ENCODE measurements around the gene MACROH2A1. TPM values are rescaled to one million over a fixed set of nuclear protein-coding genes. Genes with fewer than 3 reads are reported as not detected.

The MACROH2A1 gene
- polyA plus RNA-seq, 1 of the 3 experiments (the other 2 are of a cell fraction), result 165 TPM

DNA sequence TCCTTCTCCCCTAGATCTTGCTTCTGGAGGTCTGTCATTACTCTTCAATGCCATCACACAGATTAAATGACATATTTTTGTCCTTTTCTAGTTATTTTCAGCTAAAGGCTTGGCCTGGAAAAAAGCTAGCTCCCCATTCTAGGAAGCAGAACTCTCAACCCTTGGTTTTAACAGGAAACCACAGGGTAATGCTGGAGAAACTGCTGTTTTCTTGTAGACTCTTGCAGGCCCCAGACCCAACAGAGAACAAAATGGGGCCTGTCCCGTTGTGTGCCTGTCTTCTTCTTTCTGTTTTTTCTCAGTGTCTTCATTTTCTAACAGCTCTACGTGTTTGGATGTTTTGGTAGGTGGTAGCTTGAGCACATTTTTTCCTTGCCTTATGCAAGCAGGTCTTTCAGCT, 26.6 kb upstream of the MACROH2A1 start:
- H3K4me2 ChIP-seq, result no peak overlapping the region
- no peaks in the 10 kb centered on the region for H3K9me2 ChIP-seq
- no peaks in the 10 kb centered on the region for H3K27me3 ChIP-seq (ENCODE audit: insufficient read depth)
- H3K27ac ChIP-seq (ENCODE audit: low read depth in 2 of 2, low read length in 1 of 2), result no peak overlapping the region
- H2AFZ ChIP-seq (ENCODE audit: low read depth), result no peak overlapping the region
- 40% methylated on average over 2 of the region's 2 CpGs for WGBS (ENCODE audit: low lambda C conversion rate)
- DNase-seq, result no peak
- H3K79me2 ChIP-seq (ENCODE audit: insufficient read depth), result no peaks in the 10 kb centered on the region
- no peaks in the 10 kb centered on the region for H3F3A ChIP-seq (replicated peaks; ENCODE audit: insufficient read depth)
- CTCF ChIA-PET, result interaction anchor here (0.6 to 4.0 kb wide), 35 partner anchors 10 to 1766 kb away, joined by 3 to 56 read pairs (median 4); partner anchors contain the start of gene MACROH2A1
- no peaks in the 10 kb centered on the region for H4K20me1 ChIP-seq (ENCODE audit: insufficient read depth)
- no peak for TF ChIP-seq MEF2A (IDR thresholded peaks at IDR 0.05; ENCODE audit: borderline replicate concordance, low read depth)
- TF ChIP-seq POLR2AphosphoS5 (IDR thresholded peaks at IDR 0.05; ENCODE audit: low read depth, low read length), result no peak
- TF ChIP-seq, protein P1, sequence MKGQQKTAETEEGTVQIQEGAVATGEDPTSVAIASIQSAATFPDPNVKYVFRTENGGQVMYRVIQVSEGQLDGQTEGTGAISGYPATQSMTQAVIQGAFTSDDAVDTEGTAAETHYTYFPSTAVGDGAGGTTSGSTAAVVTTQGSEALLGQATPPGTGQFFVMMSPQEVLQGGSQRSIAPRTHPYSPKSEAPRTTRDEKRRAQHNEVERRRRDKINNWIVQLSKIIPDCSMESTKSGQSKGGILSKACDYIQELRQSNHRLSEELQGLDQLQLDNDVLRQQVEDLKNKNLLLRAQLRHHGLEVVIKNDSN (IDR thresholded peaks at IDR 0.05; ENCODE audit: borderline replicate concordance, low read depth), result no peak
- TF ChIP-seq EZH2phosphoT487 (IDR thresholded peaks at IDR 0.05; ENCODE audit: borderline replicate concordance, low read depth), result no peak
- TF ChIP-seq, protein P2, sequence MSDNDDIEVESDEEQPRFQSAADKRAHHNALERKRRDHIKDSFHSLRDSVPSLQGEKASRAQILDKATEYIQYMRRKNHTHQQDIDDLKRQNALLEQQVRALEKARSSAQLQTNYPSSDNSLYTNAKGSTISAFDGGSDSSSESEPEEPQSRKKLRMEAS (IDR thresholded peaks at IDR 0.05; ENCODE audit: low read depth), result no peak
- TF ChIP-seq ELF1 (IDR thresholded peaks at IDR 0.05), result no peak
- TF ChIP-seq, protein P3, sequence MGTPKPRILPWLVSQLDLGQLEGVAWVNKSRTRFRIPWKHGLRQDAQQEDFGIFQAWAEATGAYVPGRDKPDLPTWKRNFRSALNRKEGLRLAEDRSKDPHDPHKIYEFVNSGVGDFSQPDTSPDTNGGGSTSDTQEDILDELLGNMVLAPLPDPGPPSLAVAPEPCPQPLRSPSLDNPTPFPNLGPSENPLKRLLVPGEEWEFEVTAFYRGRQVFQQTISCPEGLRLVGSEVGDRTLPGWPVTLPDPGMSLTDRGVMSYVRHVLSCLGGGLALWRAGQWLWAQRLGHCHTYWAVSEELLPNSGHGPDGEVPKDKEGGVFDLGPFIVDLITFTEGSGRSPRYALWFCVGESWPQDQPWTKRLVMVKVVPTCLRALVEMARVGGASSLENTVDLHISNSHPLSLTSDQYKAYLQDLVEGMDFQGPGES (IDR thresholded peaks at IDR 0.05; ENCODE audit: low read depth, low read length), result no peak
- no peak for TF ChIP-seq RFX5 (IDR thresholded peaks at IDR 0.05; ENCODE audit: low read length)
- no peak for TF ChIP-seq GABPA (IDR thresholded peaks at IDR 0.05; ENCODE audit: low read depth)
- TF ChIP-seq GATA2 (CRISPR knock-in tag; IDR thresholded peaks at IDR 0.05), result no peak
- no peak for TF ChIP-seq TCF12 (IDR thresholded peaks at IDR 0.05)
- TF ChIP-seq, protein P4, sequence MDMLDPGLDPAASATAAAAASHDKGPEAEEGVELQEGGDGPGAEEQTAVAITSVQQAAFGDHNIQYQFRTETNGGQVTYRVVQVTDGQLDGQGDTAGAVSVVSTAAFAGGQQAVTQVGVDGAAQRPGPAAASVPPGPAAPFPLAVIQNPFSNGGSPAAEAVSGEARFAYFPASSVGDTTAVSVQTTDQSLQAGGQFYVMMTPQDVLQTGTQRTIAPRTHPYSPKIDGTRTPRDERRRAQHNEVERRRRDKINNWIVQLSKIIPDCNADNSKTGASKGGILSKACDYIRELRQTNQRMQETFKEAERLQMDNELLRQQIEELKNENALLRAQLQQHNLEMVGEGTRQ (IDR thresholded peaks at IDR 0.05; ENCODE audit: borderline replicate concordance, low read depth, low read length), result no peak
- no peak for TF ChIP-seq RXRA (IDR thresholded peaks at IDR 0.05; ENCODE audit: borderline replicate concordance, low read depth)
- TF ChIP-seq FOXM1 (IDR thresholded peaks at IDR 0.05; ENCODE audit: low read depth), result no peak
- no peak for TF ChIP-seq JUND (IDR thresholded peaks at IDR 0.05)
- no peak for TF ChIP-seq NFIC (IDR thresholded peaks at IDR 0.05; ENCODE audit: borderline replicate concordance)
- TF ChIP-seq RAD21 (IDR thresholded peaks at IDR 0.05; ENCODE audit: low read length), result no peak
- H3K9ac ChIP-seq, result no peak overlapping the region
- no peaks in the 10 kb centered on the region for H3K9me3 ChIP-seq
- H3K4me3 ChIP-seq (ENCODE audit: low read depth in 2 of 2, low read length in 1 of 2), result no peak overlapping the region
- H3K4me1 ChIP-seq (ENCODE audit: control insufficient read depth in 1 of 2, insufficient read depth in 2 of 2, low read depth in 1 of 2, low read length in 1 of 2), result no peaks in the 10 kb centered on the region
- POLR2A ChIA-PET, result no interaction called here
- no peaks in the 10 kb centered on the region for H3K36me3 ChIP-seq (replicated peaks in 1 of 2; ENCODE audit: control insufficient read depth in 1 of 2, insufficient read depth in 2 of 2, low read length in 1 of 2)

DNA sequence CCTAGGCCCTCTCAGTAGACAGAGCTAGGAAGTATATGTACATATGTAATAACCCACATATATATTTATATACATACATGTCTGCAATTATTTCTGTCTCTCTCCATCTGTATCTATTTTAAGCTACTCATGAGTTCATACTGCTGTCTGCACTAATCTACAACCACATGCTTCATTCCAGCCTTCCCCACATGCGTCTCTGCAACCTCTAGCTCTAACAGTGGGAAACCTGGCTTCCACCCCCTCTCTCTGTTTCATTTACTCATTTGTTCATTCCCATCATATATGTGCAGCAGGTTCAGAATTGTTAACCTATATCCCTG, 24.8 kb upstream of the MACROH2A1 start:
- POLR2A ChIA-PET, result interaction anchor here (0.6 kb wide), 1 partner anchor 20 kb away, joined by 5 read pairs; no protein-coding TSS in a partner anchor
- DNase-seq, result no peak
- H3K9me2 ChIP-seq, result no peaks in the 10 kb centered on the region
- H3K4me2 ChIP-seq, result no peak overlapping the region
- no peaks in the 10 kb centered on the region for H3K79me2 ChIP-seq (ENCODE audit: insufficient read depth)
- H3F3A ChIP-seq (replicated peaks; ENCODE audit: insufficient read depth), result no peaks in the 10 kb centered on the region
- H3K4me3 ChIP-seq (ENCODE audit: low read depth in 2 of 2, low read length in 1 of 2), result no peak overlapping the region
- 86% methylated on average over 1 of the region's 1 CpG for WGBS (ENCODE audit: low lambda C conversion rate)
- H3K27me3 ChIP-seq (ENCODE audit: insufficient read depth), result no peaks in the 10 kb centered on the region
- H3K9me3 ChIP-seq, result peaks cover 6% of the 10 kb centered on the region; the same call in 1 of the 2 replicates
- no peaks in the 10 kb centered on the region for H4K20me1 ChIP-seq (ENCODE audit: insufficient read depth)
- no peaks in the 10 kb centered on the region for H3K36me3 ChIP-seq (replicated peaks in 1 of 2; ENCODE audit: control insufficient read depth in 1 of 2, insufficient read depth in 2 of 2, low read length in 1 of 2)
- CTCF ChIA-PET, result interaction anchor here (0.5 to 4.0 kb wide), 8 partner anchors 14 to 790 kb away, joined by 3 to 56 read pairs (median 3); no protein-coding TSS in a partner anchor
- no peaks in the 10 kb centered on the region for H3K4me1 ChIP-seq (ENCODE audit: control insufficient read depth in 1 of 2, insufficient read depth in 2 of 2, low read depth in 1 of 2, low read length in 1 of 2)
- H3K9ac ChIP-seq, result no peak overlapping the region
- H2AFZ ChIP-seq (ENCODE audit: low read depth), result no peak overlapping the region
- H3K27ac ChIP-seq (ENCODE audit: low read depth in 2 of 2, low read length in 1 of 2), result no peak overlapping the region
- no peak for TF ChIP-seq RCOR1 (IDR thresholded peaks at IDR 0.05; ENCODE audit: low read length)
- no peak for TF ChIP-seq NRF1 (IDR thresholded peaks at IDR 0.05; ENCODE audit: low read depth, low read length)
- no peak for TF ChIP-seq SIN3A (IDR thresholded peaks at IDR 0.05; ENCODE audit: borderline replicate concordance, low read depth, low read length)
- no peak for TF ChIP-seq GABPA (IDR thresholded peaks at IDR 0.05; ENCODE audit: low read depth)
- TF ChIP-seq TEAD4 (IDR thresholded peaks at IDR 0.05; ENCODE audit: borderline replicate concordance, insufficient read depth), result no peak
- no peak for TF ChIP-seq FOXJ3 (CRISPR knock-in tag; IDR thresholded peaks at IDR 0.05)
- TF ChIP-seq POLR2AphosphoS5 (IDR thresholded peaks at IDR 0.05; ENCODE audit: low read depth, low read length), result no peak
- no peak for TF ChIP-seq JUND (IDR thresholded peaks at IDR 0.05)
- TF ChIP-seq, protein P5, sequence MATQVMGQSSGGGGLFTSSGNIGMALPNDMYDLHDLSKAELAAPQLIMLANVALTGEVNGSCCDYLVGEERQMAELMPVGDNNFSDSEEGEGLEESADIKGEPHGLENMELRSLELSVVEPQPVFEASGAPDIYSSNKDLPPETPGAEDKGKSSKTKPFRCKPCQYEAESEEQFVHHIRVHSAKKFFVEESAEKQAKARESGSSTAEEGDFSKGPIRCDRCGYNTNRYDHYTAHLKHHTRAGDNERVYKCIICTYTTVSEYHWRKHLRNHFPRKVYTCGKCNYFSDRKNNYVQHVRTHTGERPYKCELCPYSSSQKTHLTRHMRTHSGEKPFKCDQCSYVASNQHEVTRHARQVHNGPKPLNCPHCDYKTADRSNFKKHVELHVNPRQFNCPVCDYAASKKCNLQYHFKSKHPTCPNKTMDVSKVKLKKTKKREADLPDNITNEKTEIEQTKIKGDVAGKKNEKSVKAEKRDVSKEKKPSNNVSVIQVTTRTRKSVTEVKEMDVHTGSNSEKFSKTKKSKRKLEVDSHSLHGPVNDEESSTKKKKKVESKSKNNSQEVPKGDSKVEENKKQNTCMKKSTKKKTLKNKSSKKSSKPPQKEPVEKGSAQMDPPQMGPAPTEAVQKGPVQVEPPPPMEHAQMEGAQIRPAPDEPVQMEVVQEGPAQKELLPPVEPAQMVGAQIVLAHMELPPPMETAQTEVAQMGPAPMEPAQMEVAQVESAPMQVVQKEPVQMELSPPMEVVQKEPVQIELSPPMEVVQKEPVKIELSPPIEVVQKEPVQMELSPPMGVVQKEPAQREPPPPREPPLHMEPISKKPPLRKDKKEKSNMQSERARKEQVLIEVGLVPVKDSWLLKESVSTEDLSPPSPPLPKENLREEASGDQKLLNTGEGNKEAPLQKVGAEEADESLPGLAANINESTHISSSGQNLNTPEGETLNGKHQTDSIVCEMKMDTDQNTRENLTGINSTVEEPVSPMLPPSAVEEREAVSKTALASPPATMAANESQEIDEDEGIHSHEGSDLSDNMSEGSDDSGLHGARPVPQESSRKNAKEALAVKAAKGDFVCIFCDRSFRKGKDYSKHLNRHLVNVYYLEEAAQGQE (IDR thresholded peaks at IDR 0.05; ENCODE audit: low read depth, low read length), result no peak
- TF ChIP-seq FOXM1 (IDR thresholded peaks at IDR 0.05; ENCODE audit: low read depth), result no peak
- TF ChIP-seq ELF1 (IDR thresholded peaks at IDR 0.05), result no peak
- no peak for TF ChIP-seq TAF1 (IDR thresholded peaks at IDR 0.05; ENCODE audit: borderline replicate concordance, low read depth, low read length)
- no peak for TF ChIP-seq MEF2A (IDR thresholded peaks at IDR 0.05; ENCODE audit: borderline replicate concordance, low read depth)

Measured in SK-N-SH (cell line).